ENCODE measurements around the gene RPRD2.
"Not testable (repeated sequence)": the region's sequence is repeated elsewhere in the genome, so short reads cannot be mapped to it uniquely, and the experiment has no call there.

RPRD2 gene

GRCh38 chr1:150388241-150388640, 24.3 kb downstream of the RPRD2 start:
- DNase-seq (ENCODE audit: low read depth in 2 of 2, low spot score in 1 of 2): no peak

GRCh38 chr1:150389650-150390049, 25.7 kb downstream of the RPRD2 start:
- DNase-seq (ENCODE audit: low read depth in 2 of 2, low spot score in 1 of 2): no peak

DNA sequence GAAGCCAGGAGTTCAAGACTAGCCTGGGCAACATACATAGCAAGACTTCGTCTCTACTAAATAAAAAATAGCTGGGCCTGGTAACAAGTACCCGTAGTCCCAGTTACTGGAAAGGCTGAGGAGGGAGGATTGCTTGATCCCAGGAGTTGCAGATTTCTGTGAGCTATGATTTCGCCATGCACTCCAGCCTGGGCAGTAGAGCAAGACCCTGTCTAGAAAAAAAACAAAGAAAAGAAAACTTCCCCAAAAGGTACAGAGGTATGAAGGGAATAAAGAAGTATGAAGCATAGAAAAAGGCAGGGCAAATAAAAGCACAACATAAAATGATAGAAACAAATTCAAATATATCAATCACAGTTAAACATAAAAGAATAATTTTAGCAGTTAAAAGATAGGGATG, 28.7 kb downstream of the RPRD2 start:
- no peak for DNase-seq (ENCODE audit: low read depth in 2 of 2, low spot score in 1 of 2)

GRCh38 chr1:150395115-150395514, 31.2 kb downstream of the RPRD2 start:
- DNase-seq (ENCODE audit: low read depth in 2 of 2, low spot score in 1 of 2): not testable (repeated sequence)

- DNase-seq (ENCODE audit: low read depth in 2 of 2, low spot score in 1 of 2): no peak
Measured at GRCh38 chr1:150397392-150398032, 33.6 kb downstream of the RPRD2 start.

GRCh38 chr1:150404465-150404864, 40.5 kb downstream of the RPRD2 start:
- no peak for DNase-seq (ENCODE audit: low read depth in 2 of 2, low spot score in 1 of 2)

DNA sequence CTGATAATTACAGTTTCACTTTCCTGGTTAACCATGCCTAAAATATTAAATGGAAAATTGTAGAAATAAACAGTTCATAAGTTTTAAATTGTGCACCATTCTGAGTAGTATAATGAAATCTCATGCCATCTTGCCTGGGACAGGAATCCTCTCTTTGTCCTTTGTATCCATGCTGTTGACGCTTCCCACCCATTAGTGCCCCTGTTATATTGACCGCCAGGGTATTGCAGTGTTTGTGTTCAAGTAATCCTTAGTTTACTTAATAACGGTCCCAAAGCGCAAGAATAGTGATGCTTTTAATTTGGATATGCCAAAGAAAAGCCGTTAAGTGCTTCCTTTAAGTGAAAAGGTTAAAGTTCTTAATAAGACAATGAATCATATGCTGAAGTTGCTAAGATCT, 41.7 kb downstream of the RPRD2 start:
- DNase-seq (ENCODE audit: low read depth in 2 of 2, low spot score in 1 of 2): no peak

DNA sequence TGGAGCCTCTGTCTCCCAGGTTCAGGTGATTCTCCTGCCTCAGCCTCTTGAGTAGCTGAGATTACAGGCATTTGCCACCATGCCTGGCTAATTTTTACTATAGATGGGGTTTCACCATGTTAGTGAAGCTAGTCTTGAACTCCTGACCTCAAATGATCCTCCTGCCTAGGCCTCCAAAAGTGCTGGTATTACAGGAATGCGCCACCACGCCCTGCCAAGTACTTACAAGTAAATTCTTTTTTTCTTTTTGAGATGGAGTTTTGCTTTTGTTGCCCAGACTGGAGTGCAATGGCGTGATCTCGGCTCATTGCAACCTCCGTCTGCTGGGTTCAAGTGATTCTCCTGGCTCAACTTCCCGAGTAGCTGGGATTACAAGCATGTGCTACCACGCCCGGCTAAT, 42.5 kb downstream of the RPRD2 start:
- no peak for DNase-seq (ENCODE audit: low read depth in 2 of 2, low spot score in 1 of 2)

DNA sequence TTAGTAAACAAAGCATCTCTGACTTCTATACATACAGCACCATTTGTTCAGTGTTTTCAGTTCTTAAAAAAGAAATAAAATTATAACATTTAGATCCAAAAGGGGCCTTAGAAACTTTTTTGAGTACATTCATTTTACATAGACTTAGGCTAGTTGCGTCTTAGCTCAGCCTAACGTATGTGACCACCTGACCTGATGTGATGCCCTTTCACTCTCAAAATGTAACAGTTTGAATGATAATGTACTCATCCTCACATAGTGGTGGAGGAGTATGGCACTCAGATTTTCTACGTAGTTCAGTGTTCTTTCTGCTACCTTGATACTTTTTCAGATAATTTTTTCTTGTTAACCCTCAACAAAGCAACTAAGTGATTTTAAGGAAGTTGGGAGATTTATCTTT, 43.4 kb downstream of the RPRD2 start:
- no peak for DNase-seq (ENCODE audit: low read depth in 2 of 2, low spot score in 1 of 2)

- DNase-seq (ENCODE audit: low read depth in 2 of 2, low spot score in 1 of 2): no peak
Measured at GRCh38 chr1:150408800-150409199, 44.9 kb downstream of the RPRD2 start.

GRCh38 chr1:150409504-150410362, 45.8 kb downstream of the RPRD2 start:
- DNase-seq (ENCODE audit: low read depth in 2 of 2, low spot score in 1 of 2): no peak

- DNase-seq (ENCODE audit: low read depth in 2 of 2, low spot score in 1 of 2): no peak
Measured at GRCh38 chr1:150410582-150411101, 46.7 kb downstream of the RPRD2 start.

DNA sequence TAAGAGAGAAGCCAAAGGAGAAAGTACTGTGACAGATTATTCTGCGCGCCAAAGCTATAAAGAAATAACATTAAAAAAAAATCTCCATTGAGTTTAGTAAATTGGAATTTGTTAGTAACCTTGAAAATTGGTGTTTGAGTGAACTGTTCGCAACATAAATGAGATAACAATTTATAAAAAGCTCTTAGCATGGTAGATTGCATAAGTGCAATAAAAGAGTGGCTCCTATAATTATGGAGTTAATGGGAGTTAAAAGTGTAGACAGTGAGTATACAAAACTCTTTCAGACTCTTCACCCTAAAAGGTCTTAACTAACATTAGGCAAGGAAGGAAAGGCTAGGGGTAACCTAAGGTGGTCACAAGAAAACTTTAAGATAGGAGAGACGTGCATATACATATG, 50.6 kb downstream of the RPRD2 start:
- no peak for DNase-seq (ENCODE audit: low read depth in 2 of 2, low spot score in 1 of 2)

DNA sequence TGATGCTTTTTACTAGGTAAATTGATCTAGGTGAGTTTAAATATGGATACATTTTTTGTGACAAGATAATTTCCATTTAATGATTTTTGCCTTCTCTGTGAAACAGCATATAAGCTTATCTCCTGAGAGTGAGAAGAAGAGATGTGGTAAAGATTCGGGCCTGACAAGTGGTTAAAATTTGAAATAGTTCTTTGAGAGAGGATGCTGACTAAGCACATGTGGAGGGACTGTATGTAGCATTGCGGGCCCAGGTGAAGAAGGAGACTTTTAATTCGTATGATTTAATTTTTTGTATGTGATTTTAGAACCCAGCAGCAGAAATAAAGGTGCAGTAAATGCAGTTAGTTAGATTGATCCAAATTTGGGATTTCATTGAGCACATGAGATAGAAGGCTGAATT, 51.9 kb downstream of the RPRD2 start:
- no peak for DNase-seq (ENCODE audit: low read depth in 2 of 2, low spot score in 1 of 2)

- DNase-seq (ENCODE audit: low read depth in 2 of 2, low spot score in 1 of 2): no peak
Measured at GRCh38 chr1:150420560-150421265, 56.8 kb downstream of the RPRD2 start.

DNA sequence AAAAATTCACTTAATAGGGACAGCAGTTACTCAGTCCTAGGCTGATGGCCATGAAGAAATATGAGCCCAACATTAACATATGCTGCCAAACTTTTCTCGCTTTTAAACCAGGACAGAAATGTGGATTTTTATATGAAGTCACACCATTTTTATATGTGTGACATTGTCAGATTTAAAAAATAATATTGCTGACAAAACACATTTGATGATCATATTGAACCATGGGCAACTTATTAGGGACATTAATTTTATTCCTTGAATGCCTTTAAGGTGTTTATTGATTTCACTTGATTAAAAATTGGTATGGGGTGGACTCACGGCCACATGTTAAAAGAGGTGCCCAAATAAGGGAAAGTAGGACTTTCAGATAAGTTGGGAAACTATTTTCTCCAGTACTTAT, 58.6 kb downstream of the RPRD2 start:
- no peak for DNase-seq (ENCODE audit: low read depth in 2 of 2, low spot score in 1 of 2)

GRCh38 chr1:150429805-150430204, 65.9 kb downstream of the RPRD2 start:
- no peak for DNase-seq (ENCODE audit: low read depth in 2 of 2, low spot score in 1 of 2)

DNA sequence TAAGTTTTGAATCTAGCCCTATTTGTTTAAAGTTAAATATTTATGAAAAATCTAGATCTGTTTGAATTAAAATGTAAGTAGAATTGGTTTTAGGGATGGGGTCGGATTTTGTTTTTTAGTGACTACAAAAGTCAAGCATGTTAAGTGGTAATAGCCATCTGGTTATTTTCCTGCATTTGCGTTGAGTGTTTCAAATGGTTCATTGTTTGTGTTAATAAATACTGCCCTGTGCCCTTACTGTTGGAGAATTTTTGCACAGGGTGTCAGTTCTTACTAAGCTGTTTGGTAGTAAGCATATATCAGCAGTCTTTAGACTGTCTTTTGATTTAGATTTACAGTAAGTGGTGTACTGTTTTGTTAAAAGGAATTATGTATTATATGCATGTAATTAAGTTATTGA, 77.2 kb downstream of the RPRD2 start:
- DNase-seq (ENCODE audit: low read depth in 2 of 2, low spot score in 1 of 2): no peak

DNA sequence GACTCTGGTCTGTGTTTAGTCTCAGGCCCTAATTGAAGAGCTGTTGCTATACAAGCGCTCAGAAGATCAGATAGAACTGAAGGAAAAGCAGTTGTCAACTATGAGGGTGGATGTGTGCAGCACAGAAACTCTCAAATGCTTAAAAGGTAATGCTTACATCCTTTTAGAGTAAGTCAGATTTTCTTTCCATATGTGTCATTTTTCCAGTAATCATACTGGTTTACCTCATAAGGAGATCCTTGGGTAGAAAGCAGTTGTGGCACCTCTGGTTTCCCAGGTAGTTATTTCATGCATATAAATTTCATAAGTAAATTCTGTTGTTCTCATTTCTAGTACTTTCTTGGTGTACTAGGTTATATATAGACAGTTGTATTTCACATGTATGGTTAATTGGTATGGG, 80.3 kb downstream of the RPRD2 start:
- no peak for DNase-seq (ENCODE audit: low read depth in 2 of 2, low spot score in 1 of 2)

DNA sequence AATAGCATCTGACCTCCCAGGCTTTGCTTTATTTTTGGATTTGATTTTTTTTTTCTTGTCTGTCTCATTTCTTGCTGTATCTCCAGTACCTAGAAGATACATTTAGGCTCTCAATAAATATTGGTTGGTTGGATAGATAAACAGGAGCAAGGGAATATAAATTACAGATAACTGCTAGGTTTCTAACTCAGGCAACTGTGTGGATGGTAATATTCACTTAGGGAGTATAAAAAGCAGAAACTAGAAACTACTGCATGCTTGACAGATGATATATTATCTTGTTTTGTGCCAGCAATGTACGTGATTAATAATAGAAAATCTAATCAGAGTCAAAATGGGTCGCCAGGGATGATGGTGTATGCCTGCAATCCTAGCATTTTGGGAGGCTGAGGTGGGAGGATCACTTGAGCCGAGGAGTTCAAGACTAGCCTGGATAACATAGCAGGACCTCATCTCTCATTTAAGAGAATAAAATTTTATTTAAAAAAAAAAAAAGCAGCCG, 92.2 kb downstream of the RPRD2 start:
- DNase-seq (ENCODE audit: low read depth in 2 of 2, low spot score in 1 of 2): no peak

GRCh38 chr1:150464422-150464826, 100.5 kb downstream of the RPRD2 start:
- DNase-seq (ENCODE audit: low read depth in 2 of 2, low spot score in 1 of 2): peak; percentile 35 to 44

GRCh38 chr1:150466964-150467363, 103.0 kb downstream of the RPRD2 start:
- no peak for DNase-seq (ENCODE audit: low read depth in 2 of 2, low spot score in 1 of 2)

Data from stimulated activated CD8-positive, alpha-beta memory T cell treated with anti-CD3 and anti-CD28 coated beads, Interleukin-4, amount 100 ng/mL, for 1 hour (primary cell).